ENCODE data around the gene SDK2.

Gene SDK2

GRCh38 chr17:73630965-73631595 is 13.2 kb downstream of the SDK2 start:
- no peak for DNase-seq (ENCODE audit: low read depth)

GRCh38 chr17:73630531-73630930 is 13.7 kb downstream of the SDK2 start:
- no peak for DNase-seq (ENCODE audit: low read depth)

DNA sequence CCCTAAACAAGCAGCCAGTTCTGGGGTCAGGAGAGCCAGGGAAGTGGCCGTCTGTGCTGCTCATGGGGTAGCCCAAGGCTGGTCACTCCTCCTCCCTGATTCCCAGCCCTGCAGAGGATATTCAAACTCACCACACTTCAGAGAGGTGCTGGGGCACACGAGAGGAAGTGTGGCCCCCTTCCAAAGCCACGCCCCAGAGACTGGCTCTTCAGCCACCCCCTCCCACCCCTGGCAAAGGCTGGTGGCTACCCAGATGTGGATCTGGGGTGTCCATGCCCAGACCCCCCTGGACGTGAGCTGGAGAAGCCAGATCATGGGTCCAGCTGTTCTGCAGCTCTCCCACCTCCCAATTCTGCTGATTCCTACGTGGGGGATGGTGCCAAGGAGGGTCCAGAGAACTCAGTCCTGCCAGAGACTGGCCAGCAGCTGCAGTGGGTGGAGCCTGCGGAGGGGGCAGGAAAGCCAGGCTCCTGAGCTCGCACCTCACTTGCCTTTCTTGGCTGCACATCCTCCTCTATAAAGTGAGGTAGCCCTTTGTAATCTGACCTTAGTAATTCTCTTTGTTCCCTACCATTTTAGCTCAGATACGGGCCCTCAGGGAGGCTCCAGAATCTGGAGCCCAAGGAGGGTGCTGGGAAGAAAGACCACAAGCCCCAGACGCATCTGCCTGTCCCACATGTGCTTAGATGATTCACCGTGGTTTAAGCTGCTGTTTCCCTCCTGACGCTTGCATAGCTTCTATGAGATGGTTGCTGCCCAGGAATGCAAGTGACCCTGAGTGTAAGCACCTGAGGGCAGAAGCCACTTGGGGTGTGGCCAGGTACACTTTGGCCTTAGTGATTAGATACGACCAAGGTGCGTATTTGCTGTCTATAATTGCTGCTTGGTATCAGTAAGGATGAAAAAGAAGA is 15.3 kb downstream of the SDK2 start:
- DNase-seq (ENCODE audit: low read depth), result no peak

- DNase-seq (ENCODE audit: low read depth), result no peak
Observed at GRCh38 chr17:73625991-73626673, 18.1 kb downstream of the SDK2 start.

- no peak for DNase-seq (ENCODE audit: low read depth)
Observed at GRCh38 chr17:73625006-73625405, 19.2 kb downstream of the SDK2 start.

DNA sequence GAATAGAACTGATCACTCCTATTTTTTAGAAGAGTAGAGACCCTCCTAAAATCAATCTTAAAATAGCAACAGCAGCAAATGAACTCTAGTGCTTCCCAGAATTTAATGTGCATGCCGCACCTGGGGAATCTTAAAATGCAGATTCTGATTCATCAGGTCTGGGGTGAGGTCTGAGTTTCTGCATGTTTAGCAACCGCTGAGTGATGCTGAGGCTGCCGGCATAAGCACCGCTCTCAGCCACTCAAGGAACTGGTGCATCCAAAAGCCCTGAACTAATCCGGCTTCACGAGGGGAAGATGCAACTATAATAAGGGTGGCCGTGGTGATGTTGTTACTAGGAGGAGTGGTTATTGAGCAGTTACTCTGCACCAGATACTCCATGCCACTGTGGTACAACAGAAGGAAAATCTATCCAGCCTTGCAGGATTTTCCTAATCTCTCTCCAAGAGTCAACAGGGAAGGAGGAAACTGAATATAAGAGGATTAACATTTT is 19.7 kb downstream of the SDK2 start:
- no peak for DNase-seq (ENCODE audit: low read depth)

DNA sequence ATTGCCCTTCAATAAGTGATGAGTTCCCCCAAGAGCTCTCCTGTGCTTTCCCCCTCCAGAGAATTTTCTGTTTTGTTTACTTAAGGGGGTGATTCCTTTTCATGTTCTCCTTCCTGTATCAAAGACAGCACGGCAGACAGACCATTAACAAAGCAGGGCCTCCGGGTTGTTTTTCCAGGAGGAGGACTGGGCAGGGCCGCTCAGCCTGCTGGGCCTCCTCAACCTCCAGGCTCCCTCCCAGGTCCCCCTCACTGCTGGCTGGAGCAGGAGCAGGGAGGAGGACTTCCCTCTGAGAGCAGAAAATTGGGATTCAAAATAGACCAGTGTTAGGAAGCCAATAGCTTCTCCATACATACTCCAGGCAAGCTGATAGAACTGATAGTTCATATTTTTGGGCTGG is 20.4 kb downstream of the SDK2 start:
- no peak for DNase-seq (ENCODE audit: low read depth)

GRCh38 chr17:73623247-73623646 is 21.0 kb downstream of the SDK2 start:
- DNase-seq (ENCODE audit: low read depth), result no peak

DNA sequence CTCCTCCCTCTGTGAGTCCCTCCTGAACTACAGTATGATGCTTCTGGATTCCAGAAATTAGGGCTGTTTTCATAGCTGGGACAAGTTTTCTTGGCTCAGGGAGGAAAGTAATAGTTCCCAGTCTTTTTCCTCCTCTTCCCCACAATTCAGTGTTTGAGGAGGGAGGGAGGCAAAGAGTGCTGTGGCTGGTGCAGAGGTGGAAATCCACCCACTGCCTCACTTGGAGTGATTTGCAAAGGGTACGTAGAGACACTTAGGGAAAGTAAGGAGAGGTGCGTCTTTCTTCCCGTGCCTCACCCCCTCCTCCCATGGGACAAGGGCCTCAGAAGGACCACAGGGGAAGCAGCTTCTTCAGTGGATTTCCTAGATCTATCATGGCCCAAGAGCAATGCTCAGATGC is 21.9 kb downstream of the SDK2 start:
- DNase-seq (ENCODE audit: low read depth), result no peak

DNA sequence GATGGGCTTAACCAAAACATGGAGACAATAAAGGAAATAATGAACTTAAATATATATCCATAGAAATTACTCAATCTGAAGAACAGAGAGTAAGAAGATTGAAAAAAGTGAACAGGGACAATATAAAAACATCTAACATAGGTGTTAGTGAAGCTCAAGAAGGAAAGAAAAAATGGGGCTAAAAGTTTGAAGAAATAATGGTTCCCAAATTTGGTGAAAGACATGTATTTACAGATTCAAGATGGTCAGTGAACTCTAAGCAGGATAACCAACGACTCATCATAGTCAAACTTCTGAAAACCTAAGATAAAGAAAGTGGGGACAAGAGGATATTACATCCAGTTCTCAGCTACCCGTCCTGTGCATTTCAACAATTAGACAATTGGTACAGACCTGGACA is 22.6 kb downstream of the SDK2 start:
- no peak for DNase-seq (ENCODE audit: low read depth)

GRCh38 chr17:73620414-73620813 is 23.8 kb downstream of the SDK2 start:
- no peak for DNase-seq (ENCODE audit: low read depth)

DNA sequence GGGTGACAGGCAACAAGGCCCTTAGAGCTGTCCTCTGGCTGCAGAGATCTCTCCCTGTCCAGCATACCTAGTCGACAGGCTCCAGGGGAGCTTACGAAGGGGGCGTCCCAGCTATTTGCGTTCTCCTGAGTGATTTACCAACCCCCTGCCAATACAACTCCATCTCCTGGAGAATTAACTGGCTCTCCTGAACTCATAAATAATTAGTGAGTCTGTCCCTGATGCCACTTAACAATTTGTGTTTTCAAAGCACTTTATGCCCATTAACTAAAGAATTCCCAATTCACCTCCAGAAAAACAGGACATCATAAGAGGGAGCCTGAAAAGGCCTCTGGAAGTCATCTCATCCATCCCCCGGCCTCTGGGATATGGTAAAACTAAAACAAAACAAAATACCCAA is 26.7 kb downstream of the SDK2 start:
- no peak for DNase-seq (ENCODE audit: low read depth)

- DNase-seq (ENCODE audit: low read depth), result no peak
Observed at GRCh38 chr17:73616873-73617404, 27.3 kb downstream of the SDK2 start.

- no peak for DNase-seq (ENCODE audit: low read depth)
Observed at GRCh38 chr17:73616120-73616872, 27.9 kb downstream of the SDK2 start.

- no peak for DNase-seq (ENCODE audit: low read depth)
Observed at GRCh38 chr17:73614256-73614655, 30.0 kb downstream of the SDK2 start.

DNA sequence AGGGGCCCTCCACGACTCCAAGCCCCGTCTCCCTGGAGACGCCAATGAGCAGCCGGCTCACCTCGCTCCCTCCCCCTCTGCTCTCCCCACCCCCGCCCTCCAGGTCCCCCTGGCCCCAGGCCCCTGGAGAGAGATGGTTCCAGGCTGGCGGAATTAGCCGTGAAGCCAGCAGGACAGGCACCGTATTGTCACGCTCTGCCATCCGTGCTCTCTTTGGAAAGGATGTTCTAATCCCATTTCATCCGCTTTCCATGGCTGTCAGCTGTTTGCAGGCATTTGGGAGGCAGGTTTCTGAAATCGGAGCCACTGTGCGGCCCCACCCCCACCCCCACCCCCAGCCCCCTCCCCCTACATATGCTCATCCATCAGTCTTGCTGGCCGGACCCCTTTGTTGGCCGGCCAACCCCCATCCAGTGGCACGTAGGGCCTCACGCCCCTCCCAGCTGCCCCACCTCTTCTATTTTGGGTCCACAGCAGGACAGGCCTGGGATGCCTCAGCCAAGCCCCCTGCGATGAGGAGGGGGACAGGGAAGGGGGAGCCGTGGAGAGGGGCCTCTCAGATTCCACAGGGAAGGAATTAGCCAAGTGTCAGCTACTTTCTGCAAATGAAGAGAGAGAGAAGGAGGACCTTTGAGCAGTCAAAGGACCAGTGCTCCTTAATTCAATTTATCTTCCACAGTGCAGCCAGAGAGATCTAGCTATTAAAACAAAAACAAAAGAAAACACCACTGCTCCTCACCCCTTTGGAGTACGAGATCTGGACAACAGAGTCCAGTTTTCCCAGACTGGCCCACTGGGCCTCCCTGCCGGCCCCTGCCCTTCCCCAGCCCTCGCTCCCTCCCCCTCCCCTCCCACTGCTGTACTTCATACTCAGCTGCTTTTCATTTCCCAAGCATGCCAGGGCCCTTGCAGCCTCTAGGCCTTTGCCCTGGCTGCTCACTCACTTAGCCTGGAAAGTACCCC is 30.7 kb downstream of the SDK2 start:
- no peak for DNase-seq (ENCODE audit: low read depth)

- no peak for DNase-seq (ENCODE audit: low read depth)
Observed at GRCh38 chr17:73612031-73612472, 32.2 kb downstream of the SDK2 start.

GRCh38 chr17:73611630-73612029 is 32.6 kb downstream of the SDK2 start:
- no peak for DNase-seq (ENCODE audit: low read depth)

GRCh38 chr17:73610331-73610911 is 33.8 kb downstream of the SDK2 start:
- no peak for DNase-seq (ENCODE audit: low read depth)

DNA sequence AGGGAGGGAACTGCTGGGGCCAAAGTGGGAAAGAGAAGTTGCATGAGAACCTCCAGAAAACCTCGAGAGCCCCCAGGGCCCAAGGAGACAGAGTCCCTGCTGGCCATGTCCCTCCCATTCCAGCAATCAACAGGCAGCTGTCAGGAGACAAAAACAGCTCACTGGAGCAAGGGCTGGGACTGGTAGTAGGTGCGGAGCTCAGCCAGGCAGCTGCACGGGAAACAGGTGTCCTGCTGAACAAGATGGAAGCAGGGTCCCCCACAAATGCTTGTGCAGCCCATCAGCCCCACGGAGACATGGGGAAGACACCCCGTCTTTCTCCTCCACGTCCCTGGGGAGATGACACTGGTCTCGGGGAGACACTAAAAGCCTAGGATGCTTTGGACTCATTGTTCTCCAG is 34.5 kb downstream of the SDK2 start:
- DNase-seq (ENCODE audit: low read depth), result no peak
